Stimulated activated naive CD8-positive, alpha-beta T cell treated with anti-CD3 and anti-CD28 coated beads, Interleukin-15, Interleukin-2, amounts not matched to agents 100 U/mL and 50 U/mL, for 24 hours (primary cell): ENCODE measurements around the gene CACNA1I.

Experiments used
- ATAC-seq: fragments of 150-1000 bp; cut with Tn5 transposase; one replicate; pipeline ENCODE4 v1.10.0; 2021
- DNase-seq: peaks from one replicate; pipeline ENCODE4 v3.0.0; 2021

CACNA1I gene

GRCh38 chr22:39598017-39598965 is 27.7 kb downstream of the CACNA1I start:
- ATAC-seq (peak; percentile 64), DNase-seq (peak; percentile 86)

- no peak for DNase-seq
- no peak for ATAC-seq
Observed at GRCh38 chr22:39600491-39601179, 30.1 kb downstream of the CACNA1I start.

GRCh38 chr22:39601180-39601535 is 30.6 kb downstream of the CACNA1I start:
- DNase-seq (no peak), ATAC-seq (no peak)

- DNase-seq: no peak
- no peak for ATAC-seq
Observed at GRCh38 chr22:39603345-39603744, 32.8 kb downstream of the CACNA1I start.

- ATAC-seq (no peak), DNase-seq (no peak)
Observed at GRCh38 chr22:39610246-39610645, 39.7 kb downstream of the CACNA1I start.

GRCh38 chr22:39610766-39611165 is 40.2 kb downstream of the CACNA1I start:
- ATAC-seq (no peak), DNase-seq (no peak)

GRCh38 chr22:39611360-39611759 is 40.8 kb downstream of the CACNA1I start:
- DNase-seq (no peak), ATAC-seq (no peak)

GRCh38 chr22:39612811-39613548 is 42.4 kb downstream of the CACNA1I start:
- peak; percentile 43 for ATAC-seq

GRCh38 chr22:39613549-39613921 is 43.0 kb downstream of the CACNA1I start:
- no peak for DNase-seq
- no peak for ATAC-seq

More at GRCh38 chr22:39612811-39613548, 42.4 kb downstream of the CACNA1I start:
- peak; percentile 19 for DNase-seq

- DNase-seq (no peak), ATAC-seq (no peak)
Observed at GRCh38 chr22:39614442-39614841, 43.9 kb downstream of the CACNA1I start.

GRCh38 chr22:39616051-39616450 is 45.5 kb downstream of the CACNA1I start:
- no peak for DNase-seq
- ATAC-seq: no peak

GRCh38 chr22:39616781-39617180 is 46.2 kb downstream of the CACNA1I start:
- ATAC-seq (no peak), DNase-seq (no peak)

GRCh38 chr22:39617342-39617741 is 46.8 kb downstream of the CACNA1I start:
- DNase-seq: peak; percentile 30
- no peak for ATAC-seq

GRCh38 chr22:39617970-39618757 is 47.6 kb downstream of the CACNA1I start:
- DNase-seq: no peak
- ATAC-seq: no peak

GRCh38 chr22:39618996-39619530 is 48.5 kb downstream of the CACNA1I start:
- DNase-seq (no peak), ATAC-seq (no peak)

GRCh38 chr22:39620924-39621690 is 50.6 kb downstream of the CACNA1I start:
- DNase-seq: no peak
- no peak for ATAC-seq

- DNase-seq (no peak), ATAC-seq (no peak)
Observed at GRCh38 chr22:39621826-39622225, 51.3 kb downstream of the CACNA1I start.

GRCh38 chr22:39622881-39623367 is 52.4 kb downstream of the CACNA1I start:
- ATAC-seq (peak; percentile 43), DNase-seq (peak; percentile 81)

GRCh38 chr22:39623603-39624500 is 53.3 kb downstream of the CACNA1I start:
- no peak for DNase-seq
- ATAC-seq: no peak

GRCh38 chr22:39624501-39624821 is 53.9 kb downstream of the CACNA1I start:
- DNase-seq (no peak), ATAC-seq (no peak)
